Trophoblast cell (in vitro differentiated cells and primary cell): ENCODE measurements around the gene PIWIL4.

Source experiments
- DNase-seq, 2 donors: peaks; one replicate each; pipeline ENCODE4 v3.0.0-alpha.2; 2016
- H2AFZ ChIP-seq: 2 replicates; pipeline ENCODE4 v1.6.1; 2013; ENCODE audit warnings: low read length, moderate library complexity, mild to moderate bottlenecking; ENCODE audit not compliant: insufficient read depth, poor library complexity
- H2AK5ac ChIP-seq: 2 replicates; pipeline ENCODE4 v1.6.1; 2013; ENCODE audit warnings: mild to moderate bottlenecking, low read length
- H2BK120ac ChIP-seq: 2 replicates; pipeline ENCODE4 v1.6.1; 2013; ENCODE audit warnings: low read length, mild to moderate bottlenecking, moderate library complexity; ENCODE audit not compliant: insufficient read depth, poor library complexity
- H2BK12ac ChIP-seq: 2 replicates; pipeline ENCODE4 v1.6.1; 2013; ENCODE audit warnings: mild to moderate bottlenecking, low read length, moderate library complexity
- H2BK5ac ChIP-seq: 2 replicates; pipeline ENCODE4 v1.6.1; 2013; ENCODE audit warnings: low read length, low read depth, moderate library complexity, mild to moderate bottlenecking; ENCODE audit not compliant: poor library complexity
- H3K14ac ChIP-seq: 2 replicates; pipeline ENCODE4 v1.6.1; 2013; ENCODE audit warnings: mild to moderate bottlenecking, low read length
- H3K18ac ChIP-seq: 2 replicates; pipeline ENCODE4 v1.6.1; 2013; ENCODE audit warnings: mild to moderate bottlenecking, low read length
- H3K23ac ChIP-seq: 2 replicates; pipeline ENCODE4 v1.6.1; 2013; ENCODE audit warnings: low read length
- H3K27ac ChIP-seq: 2 replicates; pipeline ENCODE4 v1.5.1; 2013; ENCODE audit warnings: low read depth, mild to moderate bottlenecking, inconsistent platforms, low read length, moderate library complexity
- H3K27me3 ChIP-seq: 2 replicates; pipeline ENCODE4 v1.6.1; 2013; ENCODE audit warnings: inconsistent platforms, mild to moderate bottlenecking, low read length, moderate library complexity; ENCODE audit not compliant: insufficient read depth
- H3K36me3 ChIP-seq, 2 experiments: 1 replicate in 1 of 2; 2 replicates in 1 of 2; pipeline ENCODE4 v1.6.1; 2013; ENCODE audit warnings: low read length in 2 of 2, mild to moderate bottlenecking in 2 of 2, moderate library complexity in 1 of 2; ENCODE audit not compliant: insufficient read depth in 2 of 2, control insufficient read depth in 1 of 2
- H3K4ac ChIP-seq: 2 replicates; pipeline ENCODE4 v1.6.1; 2013; ENCODE audit warnings: low read depth, mild to moderate bottlenecking, low read length, moderate library complexity
- H3K4me1 ChIP-seq, 2 experiments: 1 replicate in 1 of 2; 2 replicates in 1 of 2; pipeline ENCODE4 v1.6.1; 2013; ENCODE audit warnings: low read length in 2 of 2, mild to moderate bottlenecking in 2 of 2, moderate library complexity in 1 of 2; ENCODE audit not compliant: insufficient read depth in 2 of 2, control insufficient read depth in 1 of 2
- H3K4me2 ChIP-seq: 2 replicates; pipeline ENCODE4 v1.6.1; 2013; ENCODE audit warnings: inconsistent platforms, mild to moderate bottlenecking, low read length, moderate library complexity
- H3K4me3 ChIP-seq: 2 replicates; pipeline ENCODE4 v1.5.1; 2013; ENCODE audit warnings: mild to moderate bottlenecking, low read depth, low read length, inconsistent platforms
- H3K79me1 ChIP-seq: one replicate; pipeline ENCODE4 v1.6.1; 2013; ENCODE audit warnings: low read length
- H3K79me2 ChIP-seq: 2 replicates; pipeline ENCODE4 v1.6.1; 2013; ENCODE audit warnings: low read length, mild to moderate bottlenecking; ENCODE audit not compliant: control insufficient read depth, insufficient read depth, poor library complexity
- H3K9ac ChIP-seq: 2 replicates; pipeline ENCODE4 v1.6.1; 2013; ENCODE audit warnings: mild to moderate bottlenecking, low read length
- H3K9me3 ChIP-seq: 2 replicates; pipeline ENCODE4 v1.6.1; 2013; ENCODE audit warnings: low read depth, mild to moderate bottlenecking, control low read depth, inconsistent platforms, low read length; ENCODE audit not compliant: insufficient read depth
- H4K12ac ChIP-seq: 2 replicates; pipeline ENCODE4 v1.6.1; 2013; ENCODE audit warnings: low read depth, mild to moderate bottlenecking, low read length, moderate library complexity
- H4K8ac ChIP-seq: 2 replicates; pipeline ENCODE4 v1.6.1; 2013; ENCODE audit warnings: low read depth, mild to moderate bottlenecking, low read length, moderate library complexity
- H4K91ac ChIP-seq: one replicate; pipeline ENCODE4 v1.6.1; 2013; ENCODE audit warnings: low read depth, mild to moderate bottlenecking, low read length, moderate library complexity
- WGBS: extraction: QIAGEN DNeasy Blood & Tissue Kit; methylation state at CpG from one replicate; pipeline ENCODE4 v1.1.7; 2013; ENCODE audit warnings: missing lambda C conversion rate; ENCODE audit not compliant: insufficient read length, insufficient coverage; ENCODE audit errors: extremely low coverage; 5-methylcytosine and 5-hydroxymethylcytosine counted together

Gene PIWIL4

DNA sequence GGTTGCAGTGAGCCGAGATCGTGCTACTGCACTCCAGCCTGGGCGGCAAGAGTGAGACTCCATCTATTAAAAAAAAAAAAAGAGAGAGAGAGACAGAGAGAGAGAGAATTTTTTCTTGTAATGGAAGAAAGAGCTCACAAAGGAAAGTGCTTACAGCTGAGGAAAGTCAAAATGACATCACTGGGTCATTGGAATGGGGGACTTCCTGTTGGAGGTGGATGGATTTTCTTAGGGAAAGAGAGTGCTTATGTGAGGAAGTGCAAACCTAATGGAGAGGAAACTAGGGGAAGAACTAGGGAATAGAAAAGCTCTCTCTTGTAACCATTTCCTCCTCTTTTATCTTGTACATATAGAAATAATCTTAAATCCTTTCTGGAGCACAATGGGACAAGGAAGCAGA is 6.3 kb upstream of the PIWIL4 start:
- Histone ChIP-seq H3K14ac (no peak overlapping the region), H3K4ac (no peak overlapping the region), H3K23ac (no peak overlapping the region), H3K36me3 (no peaks in the 10 kb centered on the region), H4K8ac (no peak overlapping the region), H2AK5ac (no peak overlapping the region), H4K12ac (no peak overlapping the region), H2BK12ac (no peak overlapping the region), H3K79me2 (no peaks in the 10 kb centered on the region), H2AFZ (no peak overlapping the region), H4K91ac (no peak overlapping the region), H3K9ac (no peak overlapping the region), H3K18ac (no peak overlapping the region), H3K79me1 (peaks cover 3% of the 10 kb centered on the region), H3K27ac (no peak overlapping the region), H3K27me3 (no peaks in the 10 kb centered on the region), H3K4me1 (peaks cover 9 to 10% of the 10 kb centered on the region in 2 experiments), H2BK5ac (no peak overlapping the region), H2BK120ac (no peak overlapping the region), H3K4me2 (no peak overlapping the region), H3K9me3 (no peaks in the 10 kb centered on the region), H3K4me3 (no peak overlapping the region)
- DNase-seq, result no peak
- WGBS, result no CpG with 5 or more reads among the region's 3 CpGs

DNA sequence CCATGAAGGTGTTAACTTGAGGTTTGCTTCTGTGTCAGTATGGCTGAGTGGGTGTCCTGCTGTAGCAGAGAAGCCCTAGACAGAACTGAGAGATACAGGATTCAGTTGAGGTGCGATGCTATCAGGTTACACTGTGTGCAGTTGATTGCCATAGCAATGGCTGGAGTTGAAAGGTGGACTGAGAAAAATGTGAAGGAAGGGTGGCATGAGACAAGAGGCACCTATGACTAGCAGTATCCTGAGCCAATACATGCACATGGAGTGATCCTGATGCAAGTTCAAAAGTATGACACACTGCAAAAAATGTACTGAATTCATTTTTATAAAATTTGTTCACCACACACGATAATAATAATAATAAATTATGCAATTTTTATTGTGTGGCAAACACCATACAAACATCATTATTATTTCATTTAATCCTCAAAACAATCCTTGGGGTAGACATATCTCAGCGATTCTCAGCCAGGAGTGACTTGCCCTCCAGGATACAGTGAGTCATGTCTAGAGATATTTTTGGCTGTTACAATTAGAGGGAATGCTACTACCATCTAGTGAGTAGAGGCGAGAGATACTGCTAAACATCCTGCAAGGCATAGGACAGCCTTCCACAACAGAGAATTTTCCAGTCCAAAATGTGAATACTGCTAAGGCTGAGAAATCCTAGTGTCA is 3.9 kb upstream of the PIWIL4 start:
- no peak overlapping the region for H3K4me3 ChIP-seq
- H3K9ac ChIP-seq, result no peak overlapping the region
- no peak overlapping the region for H4K8ac ChIP-seq
- peak overlapping the region; percentile 22 for H3K27ac ChIP-seq
- H3K14ac ChIP-seq, result no peak overlapping the region
- no peaks in the 10 kb centered on the region for H3K79me2 ChIP-seq
- H3K23ac ChIP-seq, result no peak overlapping the region
- H3K18ac ChIP-seq, result no peak overlapping the region
- peak in 1 of 2 donors; percentile 47 for DNase-seq
- H3K4me2 ChIP-seq, result no peak overlapping the region
- no peaks in the 10 kb centered on the region for H3K9me3 ChIP-seq
- no peak overlapping the region for H4K91ac ChIP-seq
- H2BK120ac ChIP-seq, result peak overlapping the region; percentile 6
- H3K36me3 ChIP-seq, result no peaks in the 10 kb centered on the region
- H3K4ac ChIP-seq, result no peak overlapping the region
- H2AFZ ChIP-seq, result no peak overlapping the region
- peaks cover 9 to 10% of the 10 kb centered on the region in 2 experiments for H3K4me1 ChIP-seq
- no peaks in the 10 kb centered on the region for H3K27me3 ChIP-seq
- peak overlapping the region; percentile 7 for H2BK12ac ChIP-seq
- no peak overlapping the region for H2AK5ac ChIP-seq
- no peak overlapping the region for H2BK5ac ChIP-seq
- H4K12ac ChIP-seq, result no peak overlapping the region
- H3K79me1 ChIP-seq, result peaks cover 3% of the 10 kb centered on the region
- no CpG with 5 or more reads among the region's 4 CpGs for WGBS

DNA sequence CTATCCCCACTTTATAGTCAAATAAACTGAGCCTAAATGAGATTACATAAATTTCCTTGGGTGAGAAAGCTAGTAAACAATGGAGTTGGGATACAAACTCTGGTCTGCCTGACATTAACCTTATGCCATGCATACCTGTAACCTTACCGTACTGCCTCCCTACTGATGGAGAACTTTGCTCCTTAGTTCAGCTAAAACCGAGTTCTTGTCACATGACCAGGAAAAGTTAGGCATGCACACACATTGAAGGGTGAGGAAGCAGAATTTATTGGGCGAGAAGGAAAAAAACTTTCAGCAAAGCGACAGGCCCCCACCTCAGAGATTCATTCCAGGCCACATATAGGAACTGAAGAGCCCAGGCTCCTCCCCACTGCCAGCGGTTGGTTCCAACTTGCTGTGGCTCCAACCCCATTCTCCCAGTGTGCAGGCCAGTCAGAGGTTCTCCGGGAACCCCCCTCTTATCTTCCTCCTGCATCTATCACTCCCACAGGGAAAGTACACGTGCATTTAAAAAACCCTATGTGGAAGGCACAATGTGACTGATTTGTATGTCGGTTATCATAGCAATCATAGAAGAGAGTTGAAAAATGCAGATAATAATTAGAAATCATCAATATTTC is 3.2 kb upstream of the PIWIL4 start:
- Histone ChIP-seq H3K4me1 (peaks cover 9 to 10% of the 10 kb centered on the region in 2 experiments), H4K91ac (no peak overlapping the region), H3K36me3 (no peaks in the 10 kb centered on the region), H3K79me2 (no peaks in the 10 kb centered on the region), H3K4ac (peak overlapping the region; percentile 15), H2BK120ac (no peak overlapping the region), H3K18ac (no peak overlapping the region), H3K27ac (peak overlapping the region; percentile 22), H3K4me3 (no peak overlapping the region), H2BK12ac (no peak overlapping the region), H3K9ac (no peak overlapping the region), H3K14ac (no peak overlapping the region), H2BK5ac (no peak overlapping the region), H3K23ac (no peak overlapping the region), H3K9me3 (no peaks in the 10 kb centered on the region), H3K79me1 (peaks cover 3% of the 10 kb centered on the region), H2AFZ (no peak overlapping the region), H4K8ac (no peak overlapping the region), H4K12ac (no peak overlapping the region), H2AK5ac (no peak overlapping the region), H3K27me3 (no peaks in the 10 kb centered on the region), H3K4me2 (no peak overlapping the region)
- WGBS, result no CpG with 5 or more reads among the region's 8 CpGs
- DNase-seq, result no peak

DNA sequence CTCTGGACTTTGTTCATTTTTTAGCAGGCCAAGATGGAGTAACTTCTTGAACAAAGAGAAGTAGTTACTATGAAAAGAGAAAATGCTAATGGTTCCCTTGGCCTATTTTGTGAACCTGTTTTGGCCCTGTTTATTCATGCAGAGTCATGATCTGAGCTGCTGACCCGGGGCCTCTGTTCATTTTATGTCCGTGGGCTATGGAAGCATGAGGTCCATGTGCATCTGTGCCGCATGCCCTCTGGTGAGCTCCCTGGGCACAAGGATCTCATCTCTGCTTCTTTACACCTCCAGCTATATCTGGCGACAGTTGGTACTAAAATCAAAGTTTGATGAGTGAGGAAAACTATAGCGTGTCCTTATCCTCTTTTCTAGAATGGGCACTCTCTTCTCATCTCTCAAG is 1.0 kb downstream of the PIWIL4 start:
- no peak overlapping the region for H4K12ac ChIP-seq
- no CpG with 5 or more reads among the region's 5 CpGs for WGBS
- H3K27ac ChIP-seq, result no peak overlapping the region
- no peaks in the 10 kb centered on the region for H3K79me2 ChIP-seq
- no peak overlapping the region for H4K91ac ChIP-seq
- no peak overlapping the region for H3K14ac ChIP-seq
- H3K4me1 ChIP-seq, result peaks cover 5% of the 10 kb centered on the region in 2 experiments
- H2BK12ac ChIP-seq, result no peak overlapping the region
- no peak overlapping the region for H2BK5ac ChIP-seq
- H3K4me2 ChIP-seq, result no peak overlapping the region
- H2AFZ ChIP-seq, result no peak overlapping the region
- no peak overlapping the region for H3K23ac ChIP-seq
- no peak overlapping the region for H2BK120ac ChIP-seq
- no peaks in the 10 kb centered on the region for H3K27me3 ChIP-seq
- H3K18ac ChIP-seq, result no peak overlapping the region
- no peak overlapping the region for H2AK5ac ChIP-seq
- DNase-seq, result no peak
- H4K8ac ChIP-seq, result no peak overlapping the region
- no peaks in the 10 kb centered on the region for H3K36me3 ChIP-seq
- H3K9ac ChIP-seq, result no peak overlapping the region
- peaks cover 3% of the 10 kb centered on the region for H3K79me1 ChIP-seq
- no peak overlapping the region for H3K4me3 ChIP-seq
- no peak overlapping the region for H3K4ac ChIP-seq
- no peaks in the 10 kb centered on the region for H3K9me3 ChIP-seq
